Motor neuron (in vitro differentiated cells): Measurements from ENCODE around the gene CYTH4. TPM values are rescaled to one million over a fixed set of nuclear protein-coding genes. Genes with fewer than 3 reads are reported as not detected.
"Not testable (repeated sequence)": the region's sequence is repeated elsewhere in the genome, so short reads cannot be mapped to it uniquely, and the experiment has no call there.

Experiments used
- ATAC-seq, 8 experiments: fragments of 200-7000 bp; cut with Tn5 transposase; replicated peaks in 6 of 8; 2 replicates each; pipeline ENCODE4 v1.8.0; 2021; ENCODE audit warnings: mild to moderate bottlenecking in 8 of 8, moderate library complexity in 8 of 8
- H3K27ac ChIP-seq, 2 donors: fragments of 250-450 bp; sonication (Bioruptor Pico); 2 replicates each; pipeline ENCODE4 v1.9.0; 2021; ENCODE audit warnings: antibody characterized with exemption in 2 of 2, mild to moderate bottlenecking in 2 of 2, moderate library complexity in 1 of 2
- H3K4me1 ChIP-seq, 2 donors: fragments of 250-450 bp; sonication (Bioruptor Pico); replicated peaks in 1 of 2; 2 replicates each; pipeline ENCODE4 v1.6.1; 2021; ENCODE audit warnings: antibody characterized with exemption in 2 of 2, mild to moderate bottlenecking in 2 of 2, moderate library complexity in 1 of 2
- H3K4me3 ChIP-seq, 5 donors: fragments of 250-450 bp; sonication (Bioruptor Pico); 2 replicates each; pipeline ENCODE4 v1.9.0; 2021; ENCODE audit warnings: antibody characterized with exemption in 5 of 5, mild to moderate bottlenecking in 5 of 5, moderate library complexity in 4 of 5
- WGBS, 10 experiments: fragments of 450-650 bp; shearing (Covaris generic); methylation state at CpG; one replicate each; pipeline ENCODE4 v1.0.0; 2022; 5-methylcytosine and 5-hydroxymethylcytosine counted together
- in situ Hi-C, 9 experiments: fragments of 400-800 bp; cut with MboI; loops; one replicate each; pipeline ENCODE4 v1.15.0; 2021; ENCODE audit warnings: low sequenced_read_pairs in 9 of 9, low pct_unique_long_range_greater_than_20kb in 2 of 9; ENCODE audit not compliant: unreplicated experiment in 9 of 9
- total RNA-seq, 8 experiments: library from RNA; unstranded; fragments of 300-600 nt; gene quantifications; 2 replicates each; pipeline versions ENCODE4 v1.2.3 to v1.2.4, GENCODE V29; 2022

CYTH4 gene, protein sequence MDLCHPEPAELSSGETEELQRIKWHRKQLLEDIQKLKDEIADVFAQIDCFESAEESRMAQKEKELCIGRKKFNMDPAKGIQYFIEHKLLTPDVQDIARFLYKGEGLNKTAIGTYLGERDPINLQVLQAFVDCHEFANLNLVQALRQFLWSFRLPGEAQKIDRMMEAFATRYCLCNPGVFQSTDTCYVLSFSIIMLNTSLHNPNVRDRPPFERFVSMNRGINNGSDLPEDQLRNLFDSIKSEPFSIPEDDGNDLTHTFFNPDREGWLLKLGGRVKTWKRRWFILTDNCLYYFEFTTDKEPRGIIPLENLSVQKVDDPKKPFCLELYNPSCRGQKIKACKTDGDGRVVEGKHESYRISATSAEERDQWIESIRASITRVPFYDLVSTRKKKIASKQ
- 1 to 10 TPM in 3 of 8 experiments, under 1 TPM in 2, not detected in 3; 0.50 to 2.9 (median 1.6) TPM for total RNA-seq

DNA sequence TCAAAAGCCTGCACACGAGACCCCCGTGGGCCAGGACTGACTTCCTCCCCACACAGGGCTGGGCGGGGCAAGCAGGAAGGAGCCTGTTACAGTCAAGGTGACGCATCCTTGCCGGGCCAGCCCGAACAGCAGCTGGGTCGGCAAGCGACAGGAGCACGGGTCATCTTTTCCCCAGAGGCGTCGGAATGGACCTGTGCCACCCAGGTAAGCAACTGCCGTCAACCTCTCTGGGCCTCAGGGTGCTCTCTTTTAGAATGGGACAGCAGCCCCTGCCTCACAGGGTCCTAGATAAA lies at the start of gene CYTH4:
CYTH4 (plus strand) TSS at position 124 of the 293 bp plus-strand sequence; CDS start at position 186, 62 bp downstream.
- peak in 1 of 8 experiments; percentile 52 for ATAC-seq
- Histone ChIP-seq H3K4me3 (no peak within 1 kb of the TSS), H3K4me1 (peaks cover 0 to 8% of the 10 kb centered on the region in 2 donors), H3K27ac (no peak within 1 kb of the TSS)
- 22 to 73% (median 60%) methylated on average over 1 to 7 of the region's 12 CpGs; no CpG with 5 or more reads in 3 of the 10 experiments for WGBS, 10 experiments
- in situ Hi-C loops, result no loop called here

- in situ Hi-C loops, ATAC-seq: not testable (repeated sequence)
- 80 to 100% (median 93%) methylated on average over 1 to 7 of the region's 12 CpGs; no CpG with 5 or more reads in 4 of the 10 experiments for WGBS, 10 experiments
Observed at GRCh38 chr22:37233371-37233750, 48.9 kb upstream of the CYTH4 start.

DNA sequence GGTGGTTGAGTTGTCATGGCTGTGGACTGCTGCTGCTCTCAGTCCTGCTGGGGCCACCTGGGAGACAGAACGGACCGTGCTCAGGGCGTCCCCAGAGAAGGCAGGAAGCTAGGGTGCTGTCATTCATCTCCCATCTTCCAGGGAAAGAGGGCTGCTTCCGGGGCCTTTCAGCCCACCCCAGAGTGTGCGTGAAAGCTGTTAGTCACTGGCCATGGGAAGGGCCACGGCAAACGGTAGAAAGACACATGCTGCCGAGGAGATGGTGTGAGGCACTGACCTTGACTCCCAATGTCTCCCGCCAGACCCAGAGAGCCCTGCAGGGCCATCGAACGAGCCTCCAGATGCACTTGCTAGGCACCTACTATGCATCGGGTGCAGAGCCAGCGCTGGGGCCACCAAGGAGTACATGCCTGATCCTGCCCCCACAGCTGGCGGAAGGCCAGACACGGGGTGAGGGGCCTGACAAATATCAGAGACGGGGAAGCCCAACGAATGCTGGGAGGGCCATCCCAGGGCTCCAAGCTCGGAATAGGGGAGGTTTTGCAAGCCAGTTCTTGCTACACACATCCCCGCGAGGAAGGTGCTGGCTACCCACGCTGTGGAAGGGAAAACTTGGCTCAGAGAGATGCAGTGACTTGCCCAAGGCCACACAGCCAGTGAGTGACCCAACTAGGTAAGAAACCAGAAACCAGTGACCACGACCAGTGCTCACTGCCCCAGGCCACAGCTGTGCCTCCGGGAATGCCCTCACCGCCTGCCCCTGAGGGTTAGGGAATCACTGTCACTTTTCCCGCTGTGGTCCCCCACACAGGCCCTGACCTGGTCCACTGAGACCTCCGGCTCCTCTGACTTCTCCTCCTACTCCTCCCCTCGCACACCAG lies 48.3 kb upstream of the CYTH4 start:
- Histone ChIP-seq H3K27ac (peak overlapping the region in 1 of 2 donors; percentile 51), H3K4me1 (peaks cover 0 to 18% of the 10 kb centered on the region in 2 donors), H3K4me3 (no peak overlapping the region)
- whole genome bisulfite sequencing, 10 experiments, result 27 to 100% (median 61%) methylated on average over 2 to 17 of the region's 27 CpGs; no CpG with 5 or more reads in 4 of the 10 experiments
- in situ Hi-C loops, result no loop called here
- peak in 2 of 8 experiments; percentile 13 to 16 for ATAC-seq

More at GRCh38 chr22:37233371-37233750, 48.9 kb upstream of the CYTH4 start:
- H3K4me1 ChIP-seq, result peaks cover 0 to 19% of the 10 kb centered on the region in 2 donors
- not testable (repeated sequence) for H3K27ac ChIP-seq, H3K4me3 ChIP-seq

GRCh38 chr22:37234736-37235711 lies 47.3 kb upstream of the CYTH4 start:
- Histone ChIP-seq H3K27ac (no peak overlapping the region), H3K4me1 (peaks cover 0 to 10% of the 10 kb centered on the region in 2 donors), H3K4me3 (no peak overlapping the region)
- in situ Hi-C loops, result no loop called here
- WGBS, 10 experiments, result 60 to 94% (median 85%) methylated on average over 1 to 13 of the region's 16 CpGs; no CpG with 5 or more reads in 2 of the 10 experiments
- ATAC-seq, result no peak

GRCh38 chr22:37235897-37236607 lies 46.3 kb upstream of the CYTH4 start:
- 70 to 100% (median 90%) methylated on average over 1 to 3 of the region's 3 CpGs; no CpG with 5 or more reads in 4 of the 10 experiments for WGBS, 10 experiments
- ATAC-seq, result no peak
- peaks cover 0 to 15% of the 10 kb centered on the region in 2 donors for H3K4me1 ChIP-seq
- H3K4me3 ChIP-seq, result no peak overlapping the region
- in situ Hi-C loops, result no loop called here
- H3K27ac ChIP-seq, result no peak overlapping the region

DNA sequence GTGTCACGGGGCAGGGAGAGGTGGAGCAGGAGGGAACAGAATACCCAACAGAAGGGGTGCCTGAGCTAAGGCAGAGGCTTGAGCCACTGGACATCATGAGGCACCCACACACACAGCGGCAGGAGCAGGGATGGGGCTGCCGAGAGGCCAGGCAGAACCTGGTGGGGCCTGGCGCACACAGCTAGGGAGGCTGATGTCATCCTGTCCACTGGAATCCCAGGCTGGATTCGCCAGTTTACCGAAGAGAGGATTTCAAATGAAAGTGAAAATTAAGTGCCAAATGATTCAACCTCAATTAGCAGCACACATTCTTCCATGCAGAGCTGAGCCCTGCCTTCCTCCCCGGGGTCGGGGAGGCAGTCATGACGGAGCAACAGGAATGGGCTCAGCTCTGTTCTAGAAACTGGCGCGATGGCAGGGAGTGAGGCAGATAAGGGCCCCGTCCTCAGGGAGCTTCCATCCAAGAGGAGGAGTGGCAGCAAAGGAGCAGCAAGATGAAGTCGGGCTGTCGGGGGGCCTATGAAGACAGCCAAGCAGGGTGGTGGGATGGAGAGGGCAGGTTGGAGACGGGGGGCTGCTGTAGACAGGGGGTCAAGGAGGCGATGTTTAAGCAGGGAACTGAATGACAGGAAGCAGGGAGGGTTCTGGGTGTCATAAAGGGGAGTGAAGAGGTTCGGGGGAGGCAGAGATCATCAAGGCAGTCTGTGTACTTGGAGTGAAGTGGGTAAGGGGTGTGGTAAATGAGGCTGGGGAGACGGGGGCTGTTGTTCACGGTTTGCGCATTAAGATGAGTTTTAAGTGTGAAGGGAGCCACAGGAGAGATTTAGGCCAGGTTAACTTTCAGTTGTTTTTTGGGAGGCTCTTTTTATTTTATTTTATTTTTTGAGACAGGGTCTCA lies 44.7 kb upstream of the CYTH4 start:
- no peak overlapping the region for H3K27ac ChIP-seq
- WGBS, 10 experiments, result 40 to 100% (median 68%) methylated on average over 1 to 7 of the region's 20 CpGs; no CpG with 5 or more reads in 4 of the 10 experiments
- peak; percentile 42 to 94 (median 77) for ATAC-seq
- H3K4me3 ChIP-seq, result no peak overlapping the region
- H3K4me1 ChIP-seq, result peaks cover 4 to 21% of the 10 kb centered on the region in 2 donors
- in situ Hi-C loops, result no loop called here

DNA sequence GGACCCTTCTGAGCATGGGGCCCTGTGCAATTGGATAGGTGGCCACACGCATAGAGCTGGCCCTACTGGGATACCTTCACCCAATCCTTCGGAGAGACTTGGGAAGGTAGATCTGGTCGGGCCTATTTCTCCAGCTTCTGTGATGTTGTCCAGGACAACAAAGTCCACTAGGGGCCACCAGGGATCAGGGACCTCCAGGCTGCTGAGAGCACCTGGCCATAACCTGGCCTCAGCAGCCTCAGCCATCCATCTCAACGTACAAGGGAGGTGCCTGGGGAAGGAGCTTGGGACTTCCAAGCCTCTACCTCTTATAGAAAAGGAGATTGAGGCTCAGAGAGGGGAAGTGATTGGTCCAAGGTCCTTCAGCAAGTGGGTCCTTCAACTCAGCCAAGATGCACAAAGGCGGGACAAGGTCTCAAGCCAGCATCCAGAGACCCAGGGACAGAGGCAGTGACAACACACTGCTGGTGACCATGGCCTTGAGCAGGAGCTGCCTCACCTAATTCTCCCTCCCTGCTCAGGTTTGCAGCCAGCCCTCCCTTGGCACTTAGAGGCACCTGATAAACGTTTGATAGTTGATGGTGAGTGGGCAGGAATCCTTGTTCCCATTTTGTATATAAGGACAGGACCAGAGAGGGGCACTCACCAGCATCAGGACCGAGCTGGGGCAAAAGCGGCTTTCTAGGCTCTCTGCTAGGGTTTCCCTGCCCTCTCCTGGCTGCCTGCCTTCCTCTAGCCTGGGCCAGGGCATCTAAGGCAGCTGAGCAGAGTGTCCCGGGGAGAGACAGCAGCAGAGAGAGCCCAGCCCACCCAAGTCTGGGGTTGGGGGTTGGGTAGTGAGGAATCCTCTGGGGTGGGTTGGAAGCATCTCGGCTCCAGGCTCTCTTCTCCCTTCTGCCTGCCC lies 42.7 kb upstream of the CYTH4 start:
- peaks cover 6 to 21% of the 10 kb centered on the region in 2 donors for H3K4me1 ChIP-seq
- peak overlapping the region in 1 of 2 donors; percentile 60 for H3K27ac ChIP-seq
- in situ Hi-C loops, result no loop called here
- no peak overlapping the region for H3K4me3 ChIP-seq
- peak in 2 of 8 experiments; percentile 5 to 9 for ATAC-seq
- 17 to 100% (median 80%) methylated on average over 1 to 6 of the region's 10 CpGs; no CpG with 5 or more reads in 2 of the 10 experiments for WGBS, 10 experiments

- H3K4me3 ChIP-seq, result no peak overlapping the region
- peaks cover 6 to 21% of the 10 kb centered on the region in 2 donors for H3K4me1 ChIP-seq
- H3K27ac ChIP-seq, result peak overlapping the region in 1 of 2 donors; percentile 60
- in situ Hi-C loops, result no loop called here
- peak in 4 of 8 experiments; percentile 31 to 51 (median 45) for ATAC-seq
- WGBS, 10 experiments, result 40 to 87% (median 80%) methylated on average over 1 to 7 of the region's 11 CpGs; no CpG with 5 or more reads in 3 of the 10 experiments
Observed at GRCh38 chr22:37240240-37240940, 41.9 kb upstream of the CYTH4 start.

GRCh38 chr22:37240941-37241320 lies 41.4 kb upstream of the CYTH4 start:
- H3K27ac ChIP-seq, result peak overlapping the region in 1 of 2 donors; percentile 27
- no peak overlapping the region for H3K4me3 ChIP-seq
- ATAC-seq, result no peak
- H3K4me1 ChIP-seq, result peaks cover 6 to 21% of the 10 kb centered on the region in 2 donors
- in situ Hi-C loops, result no loop called here
- 60 to 100% (median 90%) methylated on average over 1 of the region's 7 CpGs; no CpG with 5 or more reads in 6 of the 10 experiments for WGBS, 10 experiments
